CD8-positive, alpha-beta memory T cell (primary cell): ENCODE measurements around the gene PLXNA1. TPM values are rescaled to one million over a fixed set of nuclear protein-coding genes. Genes with fewer than 3 reads are reported as not detected.

Experiments used
- CTCF ChIA-PET: fragments of 350-600 bp; sonication (Branson Sonifier 250); formaldehyde crosslinking; loops from one replicate; lab custom pipeline; 2021; ENCODE audit warnings: antibody characterized with exemption; lab: Charles Lee
- POLR2A ChIA-PET: fragments of 350-600 bp; sonication (Branson Sonifier 250); formaldehyde crosslinking; loops from one replicate; lab custom pipeline; 2021; ENCODE audit warnings: antibody characterized with exemption; lab: Charles Lee
- DNase-seq, 5 donors: peaks; one replicate each; pipeline versions ENCODE4 v3.0.0 to v3.0.0-alpha.2; 2020 to 2022; ENCODE audit warnings: mixed read lengths in 1 of 5
- H3K27ac ChIP-seq: one replicate; pipeline ENCODE4 v1.7.0; 2013; ENCODE audit warnings: low read depth, mild to moderate bottlenecking, low read length, moderate library complexity
- H3K27me3 ChIP-seq: 2 replicates; pipeline ENCODE4 v1.7.0; 2013; ENCODE audit warnings: low read length, mild to moderate bottlenecking; ENCODE audit not compliant: insufficient read depth, poor library complexity, severe bottlenecking
- H3K36me3 ChIP-seq: 2 replicates; pipeline ENCODE4 v1.7.0; 2013; ENCODE audit warnings: mild to moderate bottlenecking, low read length, moderate library complexity; ENCODE audit not compliant: insufficient read depth
- H3K4me1 ChIP-seq: 2 replicates; pipeline ENCODE4 v1.7.0; 2013; ENCODE audit warnings: mild to moderate bottlenecking, low read length, moderate library complexity; ENCODE audit not compliant: insufficient read depth
- H3K4me3 ChIP-seq: 2 replicates; pipeline ENCODE4 v1.7.0; 2013; ENCODE audit warnings: mild to moderate bottlenecking, low read length
- H3K9me3 ChIP-seq: 2 replicates; pipeline ENCODE4 v1.7.0; 2013; ENCODE audit warnings: mild to moderate bottlenecking, low read length
- H3K27ac Mint-ChIP-seq, 8 donors: one replicate each; pipeline ENCODE4 v1.8.0; 2020 to 2021; ENCODE audit warnings: mixed read lengths in 8 of 8, mild to moderate bottlenecking in 6 of 8, inconsistent platforms in 3 of 8, moderate library complexity in 3 of 8
- H3K27me3 Mint-ChIP-seq, 2 donors: one replicate each; pipeline ENCODE4 v1.8.0; 2020 to 2021; ENCODE audit warnings: mixed read lengths in 2 of 2, mild to moderate bottlenecking in 1 of 2, moderate library complexity in 1 of 2
- H3K36me3 Mint-ChIP-seq, 3 donors: one replicate each; pipeline ENCODE4 v1.8.0; 2020 to 2021; ENCODE audit warnings: mixed read lengths in 3 of 3, inconsistent platforms in 1 of 3, mild to moderate bottlenecking in 1 of 3
- H3K4me1 Mint-ChIP-seq, 3 donors: one replicate each; pipeline ENCODE4 v1.8.0; 2020 to 2021; ENCODE audit warnings: mixed read lengths in 3 of 3, inconsistent platforms in 1 of 3, mild to moderate bottlenecking in 1 of 3
- H3K4me3 Mint-ChIP-seq, 7 donors: one replicate each; pipeline ENCODE4 v1.8.0; 2020 to 2021; ENCODE audit warnings: mixed read lengths in 7 of 7, mild to moderate bottlenecking in 6 of 7, moderate library complexity in 4 of 7, inconsistent platforms in 2 of 7
- H3K9me3 Mint-ChIP-seq, 5 donors: one replicate each; pipeline ENCODE4 v1.8.0; 2020 to 2022; ENCODE audit warnings: mixed read lengths in 5 of 5, mild to moderate bottlenecking in 3 of 5, moderate library complexity in 2 of 5, inconsistent platforms in 1 of 5
- polyA plus RNA-seq: library from polyadenylated mRNA; unstranded; fragments of 300-500 nt; fragmentation: Illumina TruSeq; gene quantifications from one replicate; pipeline ENCODE4 v1.2.3, GENCODE V29; 2021
- total RNA-seq, 2 experiments: library from RNA; stranded (reverse); gene quantifications; one replicate each; pipeline ENCODE4 v1.2.3, GENCODE V29; 2021

The PLXNA1 gene
- total and polyA plus RNA-seq, 3 experiments from 2014 or later, result 1.0 to 15.9 (median 14.4) TPM

DNA sequence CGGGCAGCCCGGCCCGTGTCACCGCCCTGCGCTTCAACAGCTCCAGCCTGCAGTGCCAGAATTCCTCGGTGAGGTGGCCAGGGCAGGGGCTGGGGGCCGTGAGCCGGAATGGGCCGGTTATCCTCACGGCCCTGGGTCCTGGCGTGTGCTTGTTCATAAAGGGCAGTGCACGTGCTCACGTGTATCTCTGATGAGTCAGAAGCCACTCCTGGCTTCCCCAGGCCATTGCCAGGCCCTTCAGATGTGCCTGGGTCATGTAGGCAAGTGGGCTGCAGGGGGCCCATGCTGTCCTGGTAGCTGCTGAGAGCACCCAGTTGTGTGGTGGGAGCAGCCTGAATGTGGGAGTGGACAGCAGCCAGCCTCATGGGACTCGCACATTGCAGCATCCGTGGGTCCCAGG lies 29.2 kb downstream of the PLXNA1 start:
- Mint-ChIP-seq H3K27me3 (no peaks in the 10 kb centered on the region), H3K36me3 (peaks cover 0 to 37% (median 0%) of the 10 kb centered on the region in 3 donors), H3K27ac (no peak overlapping the region), H3K9me3 (no peaks in the 10 kb centered on the region), H3K4me3 (no peak overlapping the region), H3K4me1 (no peaks in the 10 kb centered on the region)
- Histone ChIP-seq H3K36me3 (no peaks in the 10 kb centered on the region), H3K4me3 (no peak overlapping the region), H3K27me3 (no peaks in the 10 kb centered on the region), H3K27ac (no peak overlapping the region), H3K4me1 (no peaks in the 10 kb centered on the region), H3K9me3 (no peaks in the 10 kb centered on the region)
- ChIA-PET POLR2A (no interaction called here), CTCF (interaction anchor here (1.0 kb wide), 1 partner anchor 30 kb away, joined by 3 read pairs; the partner anchor contains the start of gene PLXNA1)
- no peak for DNase-seq

DNA sequence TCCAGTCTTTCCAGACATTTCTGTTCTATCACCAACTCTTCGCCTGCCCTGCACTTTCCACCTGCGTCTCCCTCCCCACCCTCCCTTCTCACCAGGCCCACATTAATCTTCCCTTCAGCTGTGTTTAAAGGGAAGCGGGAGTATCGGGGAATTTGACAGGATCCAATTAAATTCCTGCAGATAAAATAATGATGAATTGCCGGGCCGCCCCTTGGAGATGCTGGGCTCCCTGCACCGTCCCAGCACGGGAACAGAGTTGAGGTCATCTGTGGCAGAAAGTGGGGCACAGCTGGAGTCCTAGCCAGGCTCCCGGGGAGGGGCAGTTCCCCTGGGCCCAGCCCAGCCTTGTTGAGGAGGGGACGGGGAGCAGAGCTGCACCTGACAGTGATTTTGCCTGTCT lies 30.3 kb downstream of the PLXNA1 start:
- Mint-ChIP-seq H3K27ac (no peak overlapping the region), H3K4me3 (no peak overlapping the region)
- CTCF ChIA-PET, result no interaction called here

DNA sequence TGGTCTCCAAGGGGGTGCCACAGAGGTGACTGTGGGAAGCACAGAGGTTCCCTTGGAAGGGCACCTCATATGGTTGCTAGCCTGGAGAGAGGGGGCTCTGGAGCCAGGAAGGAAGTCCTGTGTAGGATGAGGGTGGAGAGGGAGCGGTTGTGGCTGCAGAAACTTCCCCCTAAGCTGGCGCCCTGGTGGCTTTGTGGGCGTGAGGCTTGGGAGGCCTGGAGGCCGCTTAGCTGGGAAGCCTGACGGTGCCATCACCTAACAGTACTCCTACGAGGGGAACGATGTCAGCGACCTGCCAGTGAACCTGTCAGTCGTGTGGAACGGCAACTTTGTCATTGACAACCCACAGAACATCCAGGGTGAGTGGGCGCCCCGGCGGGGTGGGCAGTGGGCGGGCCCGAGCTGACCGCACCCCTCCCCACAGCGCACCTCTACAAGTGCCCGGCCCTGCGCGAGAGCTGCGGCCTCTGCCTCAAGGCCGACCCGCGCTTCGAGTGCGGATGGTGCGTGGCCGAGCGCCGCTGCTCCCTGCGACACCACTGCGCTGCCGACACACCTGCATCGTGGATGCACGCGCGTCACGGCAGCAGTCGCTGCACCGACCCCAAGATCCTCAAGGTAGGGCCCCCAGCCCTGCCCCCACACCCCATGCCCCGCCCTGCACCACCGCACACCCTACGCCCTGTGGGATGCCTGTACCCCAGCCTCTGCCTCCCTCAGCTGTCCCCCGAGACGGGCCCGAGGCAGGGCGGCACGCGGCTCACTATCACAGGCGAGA lies 31.0 kb downstream of the PLXNA1 start:
- peaks cover 0 to 44% (median 2%) of the 10 kb centered on the region in 3 donors for H3K36me3 Mint-ChIP-seq
- no peaks in the 10 kb centered on the region for H3K27me3 Mint-ChIP-seq
- POLR2A ChIA-PET, result no interaction called here
- no peak for DNase-seq
- Histone ChIP-seq H3K4me3 (no peak overlapping the region), H3K27ac (no peak overlapping the region), H3K27me3 (no peaks in the 10 kb centered on the region), H3K4me1 (no peaks in the 10 kb centered on the region), H3K9me3 (no peaks in the 10 kb centered on the region), H3K36me3 (no peaks in the 10 kb centered on the region)
- H3K4me3 Mint-ChIP-seq, result no peak overlapping the region
- no peaks in the 10 kb centered on the region for H3K4me1 Mint-ChIP-seq
- H3K27ac Mint-ChIP-seq, result peak overlapping the region in 2 of 8 donors; percentile 41 to 47
- H3K9me3 Mint-ChIP-seq, result no peaks in the 10 kb centered on the region
- CTCF ChIA-PET, result no interaction called here

More for the DNA sequence above, 30.3 kb downstream of the PLXNA1 start:
- Histone ChIP-seq H3K27me3 (no peaks in the 10 kb centered on the region), H3K4me1 (no peaks in the 10 kb centered on the region), H3K4me3 (no peak overlapping the region), H3K36me3 (no peaks in the 10 kb centered on the region), H3K27ac (no peak overlapping the region), H3K9me3 (no peaks in the 10 kb centered on the region)
- no peaks in the 10 kb centered on the region for H3K27me3 Mint-ChIP-seq
- H3K9me3 Mint-ChIP-seq, result no peaks in the 10 kb centered on the region
- POLR2A ChIA-PET, result no interaction called here
- H3K36me3 Mint-ChIP-seq, result peaks cover 0 to 39% (median 0%) of the 10 kb centered on the region in 3 donors
- H3K4me1 Mint-ChIP-seq, result no peaks in the 10 kb centered on the region
- no peak for DNase-seq

DNA sequence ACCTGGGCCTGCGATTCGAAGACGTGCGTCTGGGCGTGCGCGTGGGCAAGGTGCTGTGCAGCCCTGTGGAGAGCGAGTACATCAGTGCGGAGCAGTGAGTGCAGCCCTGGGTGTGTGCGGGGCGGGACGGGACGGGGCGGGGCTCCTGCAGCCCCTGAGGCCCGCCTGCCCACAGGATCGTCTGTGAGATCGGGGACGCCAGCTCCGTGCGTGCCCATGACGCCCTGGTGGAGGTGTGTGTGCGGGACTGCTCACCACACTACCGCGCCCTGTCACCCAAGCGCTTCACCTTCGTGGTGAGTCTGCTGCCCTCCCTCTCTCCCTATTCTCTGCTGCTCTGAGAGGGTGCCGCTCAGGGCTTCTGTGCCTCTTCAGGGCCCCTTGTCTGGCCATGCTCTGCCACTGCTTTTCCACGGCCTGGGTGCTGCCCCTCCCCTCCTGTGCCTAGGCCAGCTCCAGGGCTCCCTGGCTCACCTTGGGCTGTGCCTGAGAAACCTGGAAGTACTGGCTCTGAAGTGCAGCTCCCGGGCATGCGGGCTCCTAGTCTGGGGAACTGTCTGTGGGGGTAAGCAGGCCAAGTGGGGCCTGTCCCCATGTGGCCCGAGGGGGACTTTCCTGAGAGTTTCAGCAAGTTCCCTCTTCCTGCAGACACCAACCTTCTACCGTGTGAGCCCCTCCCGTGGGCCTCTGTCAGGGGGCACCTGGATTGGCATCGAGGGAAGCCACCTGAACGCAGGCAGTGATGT lies 31.8 kb downstream of the PLXNA1 start:
- H3K27me3 Mint-ChIP-seq, result no peaks in the 10 kb centered on the region
- no peaks in the 10 kb centered on the region for H3K4me1 Mint-ChIP-seq
- Histone ChIP-seq H3K4me1 (no peaks in the 10 kb centered on the region), H3K27ac (no peak overlapping the region), H3K36me3 (no peaks in the 10 kb centered on the region), H3K4me3 (no peak overlapping the region), H3K9me3 (no peaks in the 10 kb centered on the region), H3K27me3 (no peaks in the 10 kb centered on the region)
- no peaks in the 10 kb centered on the region for H3K9me3 Mint-ChIP-seq
- CTCF ChIA-PET, result no interaction called here
- no peak overlapping the region for H3K27ac Mint-ChIP-seq
- H3K4me3 Mint-ChIP-seq, result no peak overlapping the region
- peaks cover 0 to 46% (median 2%) of the 10 kb centered on the region in 3 donors for H3K36me3 Mint-ChIP-seq
- POLR2A ChIA-PET, result no interaction called here
- DNase-seq, result no peak

DNA sequence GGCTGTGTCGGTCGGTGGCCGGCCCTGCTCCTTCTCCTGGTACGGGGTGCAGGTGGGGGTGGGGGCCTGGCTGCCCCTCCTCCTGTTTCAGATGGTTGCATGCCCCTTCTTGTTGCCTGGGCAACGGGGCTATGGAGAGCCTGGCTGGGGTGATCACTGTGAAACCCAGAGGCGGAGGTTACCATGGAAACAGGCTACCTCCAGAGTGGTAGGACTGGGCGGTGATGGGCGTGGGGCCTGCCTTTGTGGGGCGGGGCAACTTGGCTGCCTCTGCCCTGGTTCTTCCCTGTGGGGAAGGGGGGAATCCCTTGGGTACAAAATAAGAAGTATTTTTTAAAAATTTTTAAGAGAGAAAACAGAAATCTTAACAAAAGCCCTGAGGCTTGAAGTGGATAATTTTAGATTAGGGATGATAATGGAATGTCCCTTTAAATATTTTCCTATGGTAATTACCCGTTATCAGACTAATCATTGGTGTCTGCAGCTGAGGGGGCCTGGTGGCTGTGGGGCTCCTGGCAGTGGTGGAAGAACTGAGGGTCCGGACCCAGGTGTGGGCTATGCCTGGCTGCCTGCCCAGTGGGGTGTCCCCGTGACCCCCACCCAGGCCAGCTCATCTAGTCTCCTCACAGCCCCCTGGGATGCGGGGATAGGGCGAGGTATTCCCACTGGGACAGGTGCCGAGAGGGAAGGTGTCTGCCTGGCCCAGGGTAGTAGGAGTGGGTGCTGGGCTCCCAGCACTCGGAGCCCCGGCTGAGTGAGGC lies 32.5 kb downstream of the PLXNA1 start:
- Histone ChIP-seq H3K4me1 (no peaks in the 10 kb centered on the region), H3K9me3 (no peaks in the 10 kb centered on the region), H3K4me3 (no peak overlapping the region), H3K27ac (no peak overlapping the region), H3K36me3 (no peaks in the 10 kb centered on the region), H3K27me3 (no peaks in the 10 kb centered on the region)
- no peak overlapping the region for H3K27ac Mint-ChIP-seq
- CTCF ChIA-PET, result no interaction called here
- H3K27me3 Mint-ChIP-seq, result no peaks in the 10 kb centered on the region
- POLR2A ChIA-PET, result no interaction called here
- H3K4me3 Mint-ChIP-seq, result no peak overlapping the region
- no peaks in the 10 kb centered on the region for H3K9me3 Mint-ChIP-seq
- no peak for DNase-seq
- H3K4me1 Mint-ChIP-seq, result no peaks in the 10 kb centered on the region
- H3K36me3 Mint-ChIP-seq, result peaks cover 0 to 52% (median 2%) of the 10 kb centered on the region in 3 donors

DNA sequence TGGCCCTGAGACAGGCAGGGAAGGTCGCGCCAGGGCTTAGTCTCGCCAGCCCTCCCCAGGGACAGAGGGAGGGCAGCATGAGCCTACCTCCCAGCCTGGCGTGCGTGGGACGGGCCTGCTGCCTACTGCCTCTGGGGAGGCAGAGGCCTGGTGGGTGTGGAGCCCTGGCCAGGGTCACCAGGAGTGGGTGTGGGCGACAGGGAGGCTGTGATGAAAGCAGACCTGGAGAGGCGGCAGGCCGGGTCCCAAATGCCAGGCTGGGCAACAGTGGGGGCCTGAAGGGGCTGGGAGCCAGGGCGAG lies 33.1 kb downstream of the PLXNA1 start:
- H3K36me3 Mint-ChIP-seq, result peaks cover 0 to 54% (median 2%) of the 10 kb centered on the region in 3 donors
- H3K4me1 Mint-ChIP-seq, result no peaks in the 10 kb centered on the region
- H3K27ac Mint-ChIP-seq, result no peak overlapping the region
- H3K4me3 ChIP-seq, result no peak overlapping the region
- H3K4me3 Mint-ChIP-seq, result no peak overlapping the region
- no peaks in the 10 kb centered on the region for H3K9me3 ChIP-seq
- no peaks in the 10 kb centered on the region for H3K27me3 ChIP-seq
- ChIA-PET POLR2A (no interaction called here), CTCF (no interaction called here)
- DNase-seq, result no peak
- H3K4me1 ChIP-seq, result no peaks in the 10 kb centered on the region
- H3K36me3 ChIP-seq, result no peaks in the 10 kb centered on the region
- no peaks in the 10 kb centered on the region for H3K9me3 Mint-ChIP-seq
- H3K27me3 Mint-ChIP-seq, result no peaks in the 10 kb centered on the region
- H3K27ac ChIP-seq, result no peak overlapping the region

DNA sequence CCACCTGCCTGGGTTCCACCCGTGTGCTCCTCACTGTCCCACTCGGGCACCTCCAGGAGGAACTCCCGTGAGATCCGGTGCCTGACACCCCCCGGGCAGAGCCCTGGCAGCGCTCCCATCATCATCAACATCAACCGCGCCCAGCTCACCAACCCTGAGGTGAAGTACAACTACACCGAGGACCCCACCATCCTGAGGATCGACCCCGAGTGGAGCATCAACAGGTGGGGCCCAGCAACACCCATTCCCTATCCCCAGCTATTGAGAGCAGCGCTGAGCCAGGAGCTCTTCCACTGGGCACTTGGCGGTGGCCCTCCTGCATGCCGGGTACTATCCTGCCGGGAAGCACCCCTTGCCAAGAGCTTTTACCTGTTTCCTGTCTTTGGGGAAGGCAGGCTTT lies 33.5 kb downstream of the PLXNA1 start:
- H3K27me3 ChIP-seq, result no peaks in the 10 kb centered on the region
- no peak overlapping the region for H3K27ac Mint-ChIP-seq
- H3K4me1 ChIP-seq, result no peaks in the 10 kb centered on the region
- POLR2A ChIA-PET, result no interaction called here
- no peaks in the 10 kb centered on the region for H3K9me3 Mint-ChIP-seq
- no peaks in the 10 kb centered on the region for H3K9me3 ChIP-seq
- no peaks in the 10 kb centered on the region for H3K4me1 Mint-ChIP-seq
- H3K4me3 ChIP-seq, result no peak overlapping the region
- no peaks in the 10 kb centered on the region for H3K36me3 ChIP-seq
- H3K4me3 Mint-ChIP-seq, result no peak overlapping the region
- CTCF ChIA-PET, result no interaction called here
- no peak for DNase-seq
- no peak overlapping the region for H3K27ac ChIP-seq
- no peaks in the 10 kb centered on the region for H3K27me3 Mint-ChIP-seq
- H3K36me3 Mint-ChIP-seq, result peaks cover 0 to 59% (median 6%) of the 10 kb centered on the region in 3 donors

DNA sequence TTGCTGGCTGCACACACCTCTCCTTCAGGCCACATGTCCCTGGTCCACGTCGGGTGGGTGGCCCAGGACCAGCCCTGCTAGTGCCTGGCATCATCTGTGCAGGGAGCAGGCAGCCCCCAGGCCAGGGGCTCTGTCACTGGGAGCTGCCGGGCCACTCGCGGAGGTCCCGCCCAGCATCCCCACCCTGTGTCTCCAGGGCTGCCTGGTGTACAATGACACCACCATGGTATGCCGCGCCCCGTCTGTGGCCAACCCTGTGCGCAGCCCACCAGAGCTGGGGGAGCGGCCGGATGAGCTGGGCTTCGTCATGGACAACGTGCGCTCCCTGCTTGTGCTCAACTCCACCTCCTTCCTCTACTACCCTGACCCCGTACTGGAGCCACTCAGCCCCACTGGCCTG lies 34.3 kb downstream of the PLXNA1 start:
- Mint-ChIP-seq H3K9me3 (no peaks in the 10 kb centered on the region), H3K4me1 (no peaks in the 10 kb centered on the region), H3K27ac (no peak overlapping the region), H3K27me3 (no peaks in the 10 kb centered on the region), H3K36me3 (peaks cover 0 to 59% (median 6%) of the 10 kb centered on the region in 3 donors), H3K4me3 (no peak overlapping the region)
- H3K9me3 ChIP-seq, result no peaks in the 10 kb centered on the region
- POLR2A ChIA-PET, result no interaction called here
- no peaks in the 10 kb centered on the region for H3K4me1 ChIP-seq
- no peaks in the 10 kb centered on the region for H3K27me3 ChIP-seq
- no peak overlapping the region for H3K27ac ChIP-seq
- H3K36me3 ChIP-seq, result no peaks in the 10 kb centered on the region
- CTCF ChIA-PET, result no interaction called here
- no peak for DNase-seq
- H3K4me3 ChIP-seq, result no peak overlapping the region
